ENCODE measurements around the gene F3. TPM values are rescaled to one million over a fixed set of nuclear protein-coding genes. Genes with fewer than 3 reads are reported as not detected.

Gene F3
- total RNA-seq, 1 experiment from 2014 or later: 7.8 TPM

DNA sequence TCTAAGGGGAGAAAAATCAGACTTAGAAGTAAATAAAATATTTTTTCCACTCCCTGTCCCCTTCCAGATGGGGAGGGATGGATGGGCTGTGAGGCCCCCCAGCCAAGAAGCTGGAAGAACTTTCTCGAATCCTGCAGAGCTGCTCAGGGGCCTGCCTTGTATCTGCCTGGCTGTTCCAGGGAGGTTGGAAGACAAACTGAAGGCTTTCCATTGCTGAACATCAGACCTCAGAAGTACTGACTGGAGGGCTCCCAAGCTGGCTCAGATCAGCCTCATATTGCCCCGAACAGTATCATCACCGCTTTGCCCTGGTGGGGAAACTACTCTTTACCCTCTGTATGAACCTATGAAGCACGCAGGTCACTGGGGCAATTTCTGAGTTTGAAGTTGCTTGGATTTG lies 12.4 kb upstream of the F3 start (continued):
- TF ChIP-seq GRHL2 (CRISPR knock-in tag; IDR thresholded peaks at IDR 0.05; ENCODE audit: insufficient replicate concordance, severe bottlenecking) (no peak), SMAD4 (CRISPR knock-in tag; IDR thresholded peaks at IDR 0.05) (no peak), ZNF416 (CRISPR knock-in tag; IDR thresholded peaks at IDR 0.05) (no peak), ATF1 (CRISPR knock-in tag; IDR thresholded peaks at IDR 0.05) (no peak)
- TF ChIP-seq, protein P1, sequence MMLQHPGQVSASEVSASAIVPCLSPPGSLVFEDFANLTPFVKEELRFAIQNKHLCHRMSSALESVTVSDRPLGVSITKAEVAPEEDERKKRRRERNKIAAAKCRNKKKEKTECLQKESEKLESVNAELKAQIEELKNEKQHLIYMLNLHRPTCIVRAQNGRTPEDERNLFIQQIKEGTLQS (CRISPR knock-in tag; conservative IDR thresholded peaks at IDR 0.05): no peak

DNA sequence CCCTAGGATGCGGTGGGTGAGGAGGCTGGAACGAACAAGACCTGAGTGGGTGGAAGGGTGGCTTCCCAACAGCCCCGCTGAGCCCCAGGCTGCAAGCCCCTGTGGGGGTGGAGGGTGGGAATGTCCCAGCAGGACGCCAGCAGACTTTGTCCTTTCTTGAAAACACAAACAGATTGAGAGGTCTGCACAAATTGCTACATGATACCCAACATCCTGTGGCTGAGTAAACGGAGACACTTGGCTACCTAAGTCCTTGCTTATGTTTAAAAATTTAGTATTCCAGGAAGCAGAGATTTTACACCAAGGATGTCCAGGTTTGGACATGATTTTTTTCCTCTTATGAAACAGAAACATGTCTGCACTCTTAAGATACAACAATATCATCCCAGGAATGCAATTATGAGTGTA lies 11.8 kb upstream of the F3 start:
- TF ChIP-seq ZNF423 (CRISPR knock-in tag; IDR thresholded peaks at IDR 0.05) (peak; percentile 61), NFYB (CRISPR knock-in tag; conservative IDR thresholded peaks at IDR 0.05; ENCODE audit: low read depth) (no peak)
- ChIA-PET CTCF (interaction anchor here (2.3 kb wide), 1 partner anchor 11 kb away, joined by 6 read pairs; the partner anchor contains the start of gene F3), POLR2A (no interaction called here)
- H3K36me3 Mint-ChIP-seq: no peaks in the 10 kb centered on the region
- no peak for ATAC-seq
- no peak overlapping the region; the same call in 1 of the 2 replicates for H3K4me3 Mint-ChIP-seq
- H3K27ac Mint-ChIP-seq: no peak overlapping the region
- DNase-seq (ENCODE audit: low spot score): no peak
- H3K9me3 Mint-ChIP-seq: no peaks in the 10 kb centered on the region
- no peaks in the 10 kb centered on the region for H3K27me3 Mint-ChIP-seq (ENCODE audit: low read depth)
- peaks cover 49% of the 10 kb centered on the region for H3K4me1 Mint-ChIP-seq

DNA sequence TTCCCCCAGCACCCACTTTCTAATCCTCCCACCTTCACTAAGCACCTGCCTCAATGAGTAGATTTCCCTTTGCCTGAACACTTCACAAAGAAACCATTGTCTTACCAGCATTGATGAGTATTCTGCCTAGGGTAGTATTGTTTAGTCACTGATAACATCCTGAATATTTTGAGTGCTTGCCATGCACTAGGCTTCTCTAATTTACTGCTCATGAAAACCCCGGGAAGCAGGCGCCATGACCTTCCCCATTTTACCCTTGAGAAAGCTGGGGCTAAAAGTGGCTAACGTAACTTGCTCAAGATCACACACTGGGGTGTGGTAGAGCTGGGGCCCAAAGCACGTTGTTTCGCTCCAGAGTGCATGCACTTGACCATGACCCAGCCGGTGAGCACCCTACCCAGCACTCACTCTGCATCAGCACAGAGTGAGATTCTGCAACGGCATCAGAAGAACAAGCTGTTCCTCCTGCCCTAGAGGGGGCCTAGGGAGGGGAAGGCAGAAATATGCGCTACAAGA lies 10.6 kb upstream of the F3 start:
- ATAC-seq (peak; percentile 46), DNase-seq (ENCODE audit: low spot score) (no peak)
- peak overlapping the region; percentile 3; the same call in 1 of the 2 replicates for H3K27ac Mint-ChIP-seq

DNA sequence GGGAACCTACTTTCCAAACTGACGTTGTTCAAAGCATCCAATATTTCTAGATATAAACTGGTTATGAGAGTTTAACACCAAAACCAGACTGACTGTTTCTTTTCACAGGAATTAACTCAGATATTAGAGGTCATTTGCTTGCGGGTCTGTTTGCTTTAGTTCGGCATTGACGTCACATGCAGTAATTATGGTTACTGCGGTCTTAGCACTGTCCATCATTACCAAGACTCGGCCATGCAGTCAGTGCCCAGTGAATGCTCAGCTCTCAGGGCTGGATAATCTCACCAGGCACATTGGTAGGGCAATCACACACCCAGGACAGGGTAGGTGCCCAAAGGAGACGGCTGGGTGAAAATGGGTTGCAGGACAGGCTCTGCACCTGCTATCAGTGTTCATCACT lies 9.9 kb upstream of the F3 start:
- no peaks in the 10 kb centered on the region for H3K36me3 Mint-ChIP-seq
- ChIA-PET POLR2A (no interaction called here), CTCF (interaction anchor here (2.3 kb wide), 1 partner anchor 9 kb away, joined by 6 read pairs; the partner anchor contains the start of gene F3)
- DNase-seq (ENCODE audit: low spot score) (no peak), ATAC-seq (no peak)
- no peaks in the 10 kb centered on the region for H3K27me3 Mint-ChIP-seq (ENCODE audit: low read depth)
- TF ChIP-seq, protein P2, sequence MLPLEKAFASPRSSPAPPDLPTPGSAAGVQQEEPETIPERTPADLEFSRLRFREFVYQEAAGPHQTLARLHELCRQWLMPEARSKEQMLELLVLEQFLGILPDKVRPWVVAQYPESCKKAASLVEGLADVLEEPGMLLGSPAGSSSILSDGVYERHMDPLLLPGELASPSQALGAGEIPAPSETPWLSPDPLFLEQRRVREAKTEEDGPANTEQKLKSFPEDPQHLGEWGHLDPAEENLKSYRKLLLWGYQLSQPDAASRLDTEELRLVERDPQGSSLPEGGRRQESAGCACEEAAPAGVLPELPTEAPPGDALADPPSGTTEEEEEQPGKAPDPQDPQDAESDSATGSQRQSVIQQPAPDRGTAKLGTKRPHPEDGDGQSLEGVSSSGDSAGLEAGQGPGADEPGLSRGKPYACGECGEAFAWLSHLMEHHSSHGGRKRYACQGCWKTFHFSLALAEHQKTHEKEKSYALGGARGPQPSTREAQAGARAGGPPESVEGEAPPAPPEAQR (CRISPR knock-in tag; IDR thresholded peaks at IDR 0.05): no peak
- TF ChIP-seq, protein P3, sequence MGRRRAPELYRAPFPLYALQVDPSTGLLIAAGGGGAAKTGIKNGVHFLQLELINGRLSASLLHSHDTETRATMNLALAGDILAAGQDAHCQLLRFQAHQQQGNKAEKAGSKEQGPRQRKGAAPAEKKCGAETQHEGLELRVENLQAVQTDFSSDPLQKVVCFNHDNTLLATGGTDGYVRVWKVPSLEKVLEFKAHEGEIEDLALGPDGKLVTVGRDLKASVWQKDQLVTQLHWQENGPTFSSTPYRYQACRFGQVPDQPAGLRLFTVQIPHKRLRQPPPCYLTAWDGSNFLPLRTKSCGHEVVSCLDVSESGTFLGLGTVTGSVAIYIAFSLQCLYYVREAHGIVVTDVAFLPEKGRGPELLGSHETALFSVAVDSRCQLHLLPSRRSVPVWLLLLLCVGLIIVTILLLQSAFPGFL (CRISPR knock-in tag; IDR thresholded peaks at IDR 0.05; ENCODE audit: borderline replicate concordance): no peak
- TF ChIP-seq, protein P4, sequence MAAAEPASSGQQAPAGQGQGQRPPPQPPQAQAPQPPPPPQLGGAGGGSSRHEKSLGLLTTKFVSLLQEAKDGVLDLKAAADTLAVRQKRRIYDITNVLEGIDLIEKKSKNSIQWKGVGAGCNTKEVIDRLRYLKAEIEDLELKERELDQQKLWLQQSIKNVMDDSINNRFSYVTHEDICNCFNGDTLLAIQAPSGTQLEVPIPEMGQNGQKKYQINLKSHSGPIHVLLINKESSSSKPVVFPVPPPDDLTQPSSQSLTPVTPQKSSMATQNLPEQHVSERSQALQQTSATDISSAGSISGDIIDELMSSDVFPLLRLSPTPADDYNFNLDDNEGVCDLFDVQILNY (CRISPR knock-in tag; IDR thresholded peaks at IDR 0.05): no peak
- TF ChIP-seq, protein P5, sequence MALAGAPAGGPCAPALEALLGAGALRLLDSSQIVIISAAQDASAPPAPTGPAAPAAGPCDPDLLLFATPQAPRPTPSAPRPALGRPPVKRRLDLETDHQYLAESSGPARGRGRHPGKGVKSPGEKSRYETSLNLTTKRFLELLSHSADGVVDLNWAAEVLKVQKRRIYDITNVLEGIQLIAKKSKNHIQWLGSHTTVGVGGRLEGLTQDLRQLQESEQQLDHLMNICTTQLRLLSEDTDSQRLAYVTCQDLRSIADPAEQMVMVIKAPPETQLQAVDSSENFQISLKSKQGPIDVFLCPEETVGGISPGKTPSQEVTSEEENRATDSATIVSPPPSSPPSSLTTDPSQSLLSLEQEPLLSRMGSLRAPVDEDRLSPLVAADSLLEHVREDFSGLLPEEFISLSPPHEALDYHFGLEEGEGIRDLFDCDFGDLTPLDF (CRISPR knock-in tag; IDR thresholded peaks at IDR 0.05): no peak
- TF ChIP-seq, protein P6, sequence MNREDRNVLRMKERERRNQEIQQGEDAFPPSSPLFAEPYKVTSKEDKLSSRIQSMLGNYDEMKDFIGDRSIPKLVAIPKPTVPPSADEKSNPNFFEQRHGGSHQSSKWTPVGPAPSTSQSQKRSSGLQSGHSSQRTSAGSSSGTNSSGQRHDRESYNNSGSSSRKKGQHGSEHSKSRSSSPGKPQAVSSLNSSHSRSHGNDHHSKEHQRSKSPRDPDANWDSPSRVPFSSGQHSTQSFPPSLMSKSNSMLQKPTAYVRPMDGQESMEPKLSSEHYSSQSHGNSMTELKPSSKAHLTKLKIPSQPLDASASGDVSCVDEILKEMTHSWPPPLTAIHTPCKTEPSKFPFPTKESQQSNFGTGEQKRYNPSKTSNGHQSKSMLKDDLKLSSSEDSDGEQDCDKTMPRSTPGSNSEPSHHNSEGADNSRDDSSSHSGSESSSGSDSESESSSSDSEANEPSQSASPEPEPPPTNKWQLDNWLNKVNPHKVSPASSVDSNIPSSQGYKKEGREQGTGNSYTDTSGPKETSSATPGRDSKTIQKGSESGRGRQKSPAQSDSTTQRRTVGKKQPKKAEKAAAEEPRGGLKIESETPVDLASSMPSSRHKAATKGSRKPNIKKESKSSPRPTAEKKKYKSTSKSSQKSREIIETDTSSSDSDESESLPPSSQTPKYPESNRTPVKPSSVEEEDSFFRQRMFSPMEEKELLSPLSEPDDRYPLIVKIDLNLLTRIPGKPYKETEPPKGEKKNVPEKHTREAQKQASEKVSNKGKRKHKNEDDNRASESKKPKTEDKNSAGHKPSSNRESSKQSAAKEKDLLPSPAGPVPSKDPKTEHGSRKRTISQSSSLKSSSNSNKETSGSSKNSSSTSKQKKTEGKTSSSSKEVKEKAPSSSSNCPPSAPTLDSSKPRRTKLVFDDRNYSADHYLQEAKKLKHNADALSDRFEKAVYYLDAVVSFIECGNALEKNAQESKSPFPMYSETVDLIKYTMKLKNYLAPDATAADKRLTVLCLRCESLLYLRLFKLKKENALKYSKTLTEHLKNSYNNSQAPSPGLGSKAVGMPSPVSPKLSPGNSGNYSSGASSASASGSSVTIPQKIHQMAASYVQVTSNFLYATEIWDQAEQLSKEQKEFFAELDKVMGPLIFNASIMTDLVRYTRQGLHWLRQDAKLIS (CRISPR knock-in tag; IDR thresholded peaks at IDR 0.05; ENCODE audit: borderline replicate concordance): no peak
- TF ChIP-seq, protein P7, sequence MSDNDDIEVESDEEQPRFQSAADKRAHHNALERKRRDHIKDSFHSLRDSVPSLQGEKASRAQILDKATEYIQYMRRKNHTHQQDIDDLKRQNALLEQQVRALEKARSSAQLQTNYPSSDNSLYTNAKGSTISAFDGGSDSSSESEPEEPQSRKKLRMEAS (CRISPR knock-in tag; IDR thresholded peaks at IDR 0.05): no peak
- TF ChIP-seq CREB1 (CRISPR knock-in tag; IDR thresholded peaks at IDR 0.05): no peak
- TF ChIP-seq, protein P8, sequence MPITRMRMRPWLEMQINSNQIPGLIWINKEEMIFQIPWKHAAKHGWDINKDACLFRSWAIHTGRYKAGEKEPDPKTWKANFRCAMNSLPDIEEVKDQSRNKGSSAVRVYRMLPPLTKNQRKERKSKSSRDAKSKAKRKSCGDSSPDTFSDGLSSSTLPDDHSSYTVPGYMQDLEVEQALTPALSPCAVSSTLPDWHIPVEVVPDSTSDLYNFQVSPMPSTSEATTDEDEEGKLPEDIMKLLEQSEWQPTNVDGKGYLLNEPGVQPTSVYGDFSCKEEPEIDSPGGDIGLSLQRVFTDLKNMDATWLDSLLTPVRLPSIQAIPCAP (CRISPR knock-in tag; IDR thresholded peaks at IDR 0.05): no peak
- no peak overlapping the region for H3K27ac Mint-ChIP-seq
- H3K4me3 Mint-ChIP-seq: no peak overlapping the region
- H3K4me1 Mint-ChIP-seq: peaks cover 49% of the 10 kb centered on the region
- H3K9me3 Mint-ChIP-seq: peaks cover 9% of the 10 kb centered on the region; the same call in 1 of the 2 replicates

More for the DNA sequence above, 10.6 kb upstream of the F3 start:
- no peak for TF ChIP-seq ZNF396 (CRISPR knock-in tag; IDR thresholded peaks at IDR 0.05; ENCODE audit: borderline replicate concordance)
- TF ChIP-seq, protein P8 (CRISPR knock-in tag; IDR thresholded peaks at IDR 0.05): 0 out of 2 replicates have a peak, but pooled peaks have one; percentile 17
- H3K4me3 Mint-ChIP-seq: no peak overlapping the region
- POLR2A ChIA-PET: no interaction called here
- H3K4me1 Mint-ChIP-seq: peaks cover 49% of the 10 kb centered on the region
- CTCF ChIA-PET: interaction anchor here (1.1 to 2.3 kb wide), 2 partner anchors 10 to 47 kb away, joined by 4 to 6 read pairs; partner anchors contain the start of gene F3
- peaks cover 4% of the 10 kb centered on the region; the same call in 1 of the 2 replicates for H3K9me3 Mint-ChIP-seq
- no peaks in the 10 kb centered on the region for H3K27me3 Mint-ChIP-seq (ENCODE audit: low read depth)
- no peaks in the 10 kb centered on the region for H3K36me3 Mint-ChIP-seq

All from WTC11 (cell line).